ENCODE data around the gene ADD1.
A peak's percentile ranks its signal among the peaks of the same experiment; 100 is the strongest.
"Not testable (repeated sequence)": the region's sequence is repeated elsewhere in the genome, so short reads cannot be mapped to it uniquely, and the experiment has no call there.

The ADD1 gene

DNA sequence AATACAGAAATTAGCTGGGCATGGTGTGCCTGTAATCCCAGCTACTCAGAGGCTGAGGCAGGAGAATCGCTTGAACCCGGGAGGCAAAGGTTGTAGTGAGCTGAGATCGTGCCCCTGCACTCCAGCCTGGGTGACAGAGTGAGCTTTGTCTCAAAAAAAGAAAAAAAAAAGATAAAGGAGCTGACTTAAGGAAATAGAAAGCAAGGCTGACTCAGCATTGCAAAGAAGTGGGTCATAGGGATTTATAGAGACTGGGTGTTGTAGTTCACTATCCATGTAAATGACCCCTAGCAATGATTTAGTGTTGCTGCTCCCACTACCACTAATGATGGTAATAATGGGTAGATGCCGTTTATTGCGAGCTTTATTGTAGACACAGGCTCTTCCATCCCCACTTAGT, 47.6 kb downstream of the ADD1 start:
- DNase-seq, result no peak

DNA sequence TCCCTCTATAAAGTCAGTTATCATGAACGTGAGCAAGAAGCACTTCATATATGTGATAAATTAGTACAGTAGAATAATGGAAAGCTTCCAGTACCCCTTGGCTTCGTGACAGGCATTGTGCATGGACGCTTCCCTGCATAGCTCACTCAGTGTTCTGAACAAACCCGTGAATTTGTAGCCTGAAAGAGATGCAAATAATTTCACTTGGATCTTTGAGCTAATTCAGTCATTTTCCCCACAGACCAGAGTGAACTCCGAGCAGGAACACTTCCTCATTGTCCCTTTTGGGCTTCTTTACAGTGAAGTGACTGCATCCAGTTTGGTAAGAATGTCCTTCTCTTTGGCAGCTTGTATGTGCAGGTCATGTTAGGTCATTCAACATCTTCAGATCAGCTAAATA, 50.1 kb downstream of the ADD1 start:
- DNase-seq, result no peak

DNA sequence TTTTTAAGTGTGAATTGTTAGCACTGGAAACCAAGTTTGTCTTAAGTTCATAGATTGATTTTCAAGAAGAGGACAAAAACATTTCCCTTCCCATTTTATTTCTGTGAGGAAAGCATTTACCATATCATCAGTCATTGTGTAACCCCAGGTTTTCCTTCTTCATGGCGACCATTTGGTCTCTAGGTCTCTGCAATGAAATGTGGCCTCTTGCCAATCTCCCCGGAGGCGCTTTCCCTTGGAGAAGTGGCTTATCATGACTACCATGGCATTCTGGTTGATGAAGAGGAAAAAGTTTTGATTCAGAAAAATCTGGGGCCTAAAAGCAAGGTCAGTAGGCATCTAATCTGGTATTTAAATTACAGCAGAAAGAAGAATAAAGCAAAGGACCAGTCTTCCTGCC, 54.4 kb downstream of the ADD1 start:
- no peak for DNase-seq

DNA sequence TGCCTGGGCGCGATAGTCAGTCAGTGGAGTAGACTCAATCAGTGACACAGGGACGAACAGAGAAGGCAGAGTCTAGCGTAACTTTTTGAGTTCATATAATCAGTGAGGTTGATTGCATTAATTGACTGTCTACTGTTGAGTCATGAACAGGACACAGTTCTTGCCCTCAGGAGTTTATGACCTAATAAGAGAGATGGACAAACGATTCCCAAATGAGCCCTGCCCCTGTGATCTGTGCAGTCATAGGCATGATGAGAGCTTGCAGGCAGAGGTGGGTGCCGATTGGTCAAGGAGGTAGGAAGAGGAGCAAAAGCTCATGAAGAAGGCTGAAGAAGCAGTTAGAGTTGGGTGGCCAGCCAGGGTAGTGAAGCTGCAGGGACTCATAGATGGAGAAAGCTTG, 57.1 kb downstream of the ADD1 start:
- no peak for DNase-seq

DNA sequence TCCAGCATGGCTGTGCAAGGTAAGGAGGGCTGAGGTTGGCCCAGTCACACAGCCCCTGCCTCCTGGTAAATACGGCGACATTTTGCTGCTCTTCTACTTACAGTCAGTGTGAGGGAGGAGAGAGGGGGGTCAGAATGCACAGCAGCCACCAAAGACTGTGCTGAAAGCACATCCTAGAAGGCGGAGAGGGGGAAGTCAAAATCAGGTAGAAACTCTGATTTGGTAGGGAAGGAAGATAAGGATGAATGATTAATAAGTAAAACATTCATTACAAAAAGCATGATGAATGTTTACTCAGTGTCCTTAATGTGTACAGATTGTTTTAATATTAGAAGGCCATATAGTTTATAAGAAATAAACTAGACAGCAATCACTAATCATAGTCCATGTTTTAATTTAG, 57.5 kb downstream of the ADD1 start:
- DNase-seq, result no peak

DNA sequence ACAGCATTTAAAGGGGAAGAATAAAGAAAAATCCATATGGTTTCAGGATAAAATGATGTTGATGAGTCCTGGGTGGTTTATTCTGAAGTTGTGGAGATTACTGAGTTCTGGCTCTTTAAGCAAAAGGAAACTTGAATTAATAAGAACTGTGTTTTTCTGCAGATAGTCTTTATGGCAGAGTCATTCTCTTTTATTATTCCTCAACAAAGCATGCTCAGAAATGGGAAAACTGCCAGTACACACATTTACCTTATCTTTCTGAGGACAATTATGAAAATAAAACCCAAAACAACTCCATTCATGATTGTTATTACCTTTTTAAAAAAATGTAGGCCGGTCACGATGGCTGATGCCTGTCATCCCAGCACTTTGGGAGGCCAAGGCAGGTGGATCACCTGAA, 58.5 kb downstream of the ADD1 start:
- no peak for DNase-seq

DNA sequence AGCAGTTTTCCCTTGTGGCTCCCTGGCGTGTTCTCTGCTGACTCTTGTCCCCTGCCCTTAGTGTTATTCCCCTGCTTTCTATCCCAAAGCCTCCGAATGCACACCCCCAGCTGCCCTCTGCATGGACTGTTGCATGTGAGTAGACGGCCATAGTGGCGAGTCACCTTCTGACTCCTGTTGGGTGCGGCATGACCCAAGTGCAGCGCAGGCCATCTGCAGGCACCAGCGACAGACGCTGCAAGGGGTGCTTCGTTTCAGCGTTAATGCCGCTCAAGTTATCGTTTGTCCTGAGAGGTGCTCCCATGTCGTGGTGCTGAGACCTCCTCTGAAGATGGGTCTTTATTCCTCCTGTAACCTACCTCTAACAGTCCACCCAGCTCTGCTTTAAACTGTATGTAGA, 61.9 kb downstream of the ADD1 start:
- no peak for DNase-seq

DNA sequence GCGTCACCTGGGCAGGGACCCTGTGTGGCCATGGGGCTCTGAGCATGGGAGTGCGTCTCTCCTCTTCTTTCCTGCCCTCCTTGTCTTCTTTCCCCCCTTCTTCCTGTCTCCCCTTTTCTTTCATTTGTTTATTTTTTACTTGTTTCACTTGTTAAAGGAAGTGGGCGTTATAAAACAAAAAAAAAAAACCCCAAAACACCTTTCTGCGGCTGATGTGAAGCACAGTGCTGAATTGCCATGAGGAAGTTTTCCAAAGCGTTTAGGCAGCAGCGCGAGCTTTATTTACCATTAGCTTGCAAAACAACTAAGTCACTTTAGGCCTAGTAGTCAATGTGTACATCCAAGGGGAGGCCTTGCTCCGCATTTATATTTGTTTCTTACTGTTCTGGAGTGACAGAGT, 62.6 kb downstream of the ADD1 start:
- no peak for DNase-seq

DNA sequence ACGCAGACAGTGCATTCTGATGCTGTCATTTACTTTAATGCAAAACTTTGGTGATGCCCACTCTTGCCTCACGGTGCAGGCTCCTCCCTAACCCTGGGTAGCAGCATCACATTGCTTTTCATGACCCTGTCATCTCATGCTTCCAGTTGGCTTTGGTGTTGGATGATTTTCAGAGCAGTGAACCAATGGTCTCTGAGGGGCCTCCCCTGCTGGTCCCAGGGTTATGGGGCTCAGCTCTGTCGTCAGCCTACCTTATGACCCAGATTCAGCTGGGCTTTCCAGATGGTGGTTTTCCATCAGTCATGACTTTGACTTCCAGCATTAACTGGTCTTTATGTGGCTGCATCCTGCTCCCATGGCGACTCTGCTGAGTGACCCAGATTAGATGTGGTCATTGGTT, 63.6 kb downstream of the ADD1 start:
- no peak for DNase-seq

DNA sequence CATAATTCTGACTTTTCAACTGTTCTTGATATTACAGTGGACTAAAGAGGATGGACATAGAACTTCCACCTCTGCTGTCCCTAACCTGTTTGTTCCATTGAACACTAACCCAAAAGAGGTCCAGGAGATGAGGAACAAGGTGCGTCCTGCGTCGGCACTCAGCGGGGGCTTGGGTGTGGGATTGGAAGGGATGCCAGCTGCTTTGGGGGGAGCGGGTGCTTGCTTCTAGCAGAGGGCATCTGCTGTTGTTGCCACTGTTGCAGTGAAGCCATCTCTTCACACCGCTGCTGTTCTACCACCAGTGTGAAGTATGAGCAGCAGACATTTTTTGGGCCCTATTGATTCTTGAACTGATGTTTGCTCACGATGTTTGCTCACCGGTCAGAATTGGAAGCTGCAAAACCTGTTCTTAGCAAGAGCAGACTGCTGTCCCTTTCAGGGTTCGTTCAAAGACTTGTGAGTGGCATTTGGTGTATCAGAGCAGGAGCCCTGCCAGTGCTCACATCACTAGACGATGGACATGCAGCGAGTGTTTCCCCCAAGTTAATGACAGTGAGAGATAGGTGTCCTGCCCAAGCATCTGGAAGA, 64.2 kb downstream of the ADD1 start:
- no peak for DNase-seq

DNA sequence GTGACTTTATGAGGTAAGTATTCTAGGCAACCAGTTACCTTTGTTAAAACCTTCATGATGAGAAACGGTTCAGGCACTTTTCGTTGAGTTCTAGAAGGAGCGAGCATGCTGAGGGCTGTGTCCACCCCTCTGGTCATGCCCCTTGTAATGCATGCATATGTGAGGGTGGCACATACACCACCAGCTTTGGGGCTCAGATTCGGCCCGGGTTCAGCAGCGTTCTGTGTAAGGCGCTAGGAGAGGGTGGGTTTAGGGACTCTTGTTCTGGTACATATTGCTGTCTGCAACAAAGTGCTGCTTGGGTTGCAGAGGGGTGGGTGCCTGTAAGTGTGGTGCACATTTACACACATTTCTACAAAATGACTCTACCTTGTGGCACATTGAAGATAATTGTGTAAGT, 65.0 kb downstream of the ADD1 start:
- no peak for DNase-seq

DNA sequence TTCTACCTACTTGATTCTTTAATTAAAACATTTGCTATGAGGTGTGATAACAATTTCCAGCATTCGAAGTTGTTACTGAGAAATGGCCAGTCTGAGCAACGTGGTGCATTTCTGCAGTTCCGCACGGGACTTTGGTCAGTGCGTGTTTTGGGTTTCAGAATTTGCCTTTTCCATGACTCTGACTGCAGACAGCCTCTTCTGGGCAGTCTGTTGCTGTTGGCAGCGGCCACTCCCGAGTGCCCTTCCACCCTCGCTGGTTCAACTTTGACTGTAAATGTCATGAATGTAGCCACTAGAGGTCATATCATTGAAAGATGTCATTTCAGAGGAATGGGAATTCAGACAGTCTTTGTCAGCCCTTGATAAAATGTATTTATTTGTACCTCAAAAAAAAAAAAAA, 65.9 kb downstream of the ADD1 start:
- DNase-seq, result no peak

DNA sequence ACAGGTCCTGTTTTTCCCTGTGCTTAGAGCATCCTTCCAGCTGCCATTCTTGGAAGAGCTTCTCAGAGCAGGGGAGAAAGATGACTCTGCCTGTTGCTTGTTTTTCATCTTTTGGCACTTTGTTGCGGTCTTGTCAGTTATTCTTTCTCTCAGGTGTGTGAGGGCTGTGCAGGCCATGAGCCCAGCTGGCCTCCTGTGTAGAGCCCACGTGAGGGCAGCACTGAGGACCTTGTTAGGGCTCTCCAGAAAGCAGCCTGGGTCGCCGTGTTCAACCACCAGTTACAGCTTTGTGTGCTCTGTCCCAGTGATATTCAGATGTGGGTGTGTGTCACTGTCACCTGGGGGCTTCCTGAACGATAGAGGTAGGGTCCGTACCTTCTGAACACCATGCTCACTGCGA, 66.8 kb downstream of the ADD1 start:
- no peak for DNase-seq

DNA sequence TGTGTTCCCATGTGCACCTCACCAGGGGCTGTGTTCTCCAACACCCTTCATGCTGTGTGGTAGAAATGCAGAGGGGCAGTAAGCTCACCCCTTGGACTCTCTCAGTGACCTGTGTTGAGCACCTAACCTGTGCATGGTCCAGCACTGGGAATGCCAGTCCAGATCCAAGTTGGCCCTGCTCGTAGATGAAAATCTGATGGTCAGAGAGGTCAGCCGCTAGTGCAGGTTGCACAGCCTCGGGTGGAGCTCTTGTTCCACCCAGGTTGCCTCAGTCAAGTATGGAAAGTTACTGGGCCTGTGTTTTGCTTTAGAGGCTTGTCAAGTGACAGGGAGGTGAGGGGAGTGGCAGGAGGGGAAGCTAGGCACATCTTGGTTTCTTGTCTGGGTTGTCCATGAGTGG, 68.2 kb downstream of the ADD1 start:
- no peak for DNase-seq

DNA sequence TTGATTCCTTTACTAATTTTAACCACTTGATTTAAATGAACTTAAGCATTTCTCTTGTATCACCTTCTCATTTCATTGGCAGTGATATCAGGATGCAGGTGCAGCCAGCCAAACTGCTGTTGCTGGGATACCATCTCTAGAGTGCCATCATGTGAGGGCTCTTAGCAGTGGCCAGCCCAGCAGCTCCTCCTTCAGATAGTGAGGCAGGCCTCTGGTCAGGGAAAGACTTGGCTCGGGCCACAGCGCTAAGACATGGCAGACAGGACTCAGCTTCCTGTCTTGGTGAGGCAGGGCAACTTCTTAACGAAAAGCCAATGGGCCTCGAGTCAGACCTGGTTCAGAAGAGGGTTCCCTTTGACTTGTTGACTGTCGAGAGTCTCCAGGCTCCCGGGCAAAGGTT, 69.5 kb downstream of the ADD1 start:
- DNase-seq, result no peak

DNA sequence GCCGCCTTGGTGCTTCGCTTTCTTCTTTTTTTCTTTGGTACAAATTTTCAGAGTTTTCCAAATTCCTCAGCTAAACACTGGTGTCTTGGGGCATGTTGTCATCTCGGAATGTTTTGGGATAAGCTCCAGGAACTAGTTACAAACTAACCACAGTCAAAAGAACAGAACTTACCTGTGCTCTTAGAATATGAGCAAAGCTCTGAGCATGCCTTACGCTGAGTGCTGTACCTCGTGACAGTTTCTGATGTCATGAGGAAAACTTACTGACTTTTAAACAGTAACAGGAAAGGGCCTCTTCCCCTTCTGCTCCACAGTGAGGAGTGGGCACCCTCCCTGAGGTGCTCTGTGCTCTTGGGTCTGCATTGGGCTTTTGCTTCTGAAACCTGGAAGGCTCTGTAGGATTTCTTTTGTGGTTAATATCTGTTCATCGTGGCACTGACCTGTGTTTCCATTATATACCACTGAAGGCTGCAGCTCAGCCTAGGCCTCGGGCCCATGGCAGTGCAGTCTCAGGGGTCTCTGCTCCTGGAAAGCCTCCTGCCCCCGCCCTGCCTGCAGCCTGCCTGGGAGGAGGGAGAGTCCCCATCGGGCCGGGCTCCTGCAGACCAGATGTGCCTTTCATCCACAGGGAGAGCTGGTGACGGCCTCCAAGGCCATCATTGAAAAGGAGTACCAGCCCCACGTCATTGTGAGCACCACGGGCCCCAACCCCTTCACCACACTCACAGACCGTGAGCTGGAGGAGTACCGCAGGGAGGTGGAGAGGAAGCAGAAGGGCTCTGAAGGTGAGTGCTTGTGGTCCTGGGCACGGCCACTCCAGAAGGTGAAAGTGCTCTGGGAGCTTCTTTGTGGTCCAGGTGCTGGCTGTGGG, 70.8 kb downstream of the ADD1 start:
- DNase-seq, result no peak

DNA sequence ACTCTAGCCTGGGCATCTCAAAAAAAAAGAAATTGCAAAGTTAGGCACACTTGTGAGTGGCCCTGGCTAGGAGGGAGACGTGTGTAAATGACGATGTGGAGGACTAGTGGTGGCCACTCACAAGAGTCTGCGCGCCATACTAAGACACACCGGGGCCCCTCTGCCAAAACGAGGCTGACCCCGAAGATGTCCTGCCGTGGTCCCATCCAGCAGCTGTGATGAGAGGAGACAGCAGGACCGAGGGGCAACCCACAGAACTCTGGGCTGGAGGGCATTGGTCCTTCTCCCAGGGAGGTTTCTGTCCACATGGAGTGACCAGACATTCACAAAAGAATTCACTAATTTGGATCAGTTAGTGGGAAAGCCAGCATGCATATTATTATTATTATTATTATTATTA, 72.1 kb downstream of the ADD1 start:
- no peak for DNase-seq

DNA sequence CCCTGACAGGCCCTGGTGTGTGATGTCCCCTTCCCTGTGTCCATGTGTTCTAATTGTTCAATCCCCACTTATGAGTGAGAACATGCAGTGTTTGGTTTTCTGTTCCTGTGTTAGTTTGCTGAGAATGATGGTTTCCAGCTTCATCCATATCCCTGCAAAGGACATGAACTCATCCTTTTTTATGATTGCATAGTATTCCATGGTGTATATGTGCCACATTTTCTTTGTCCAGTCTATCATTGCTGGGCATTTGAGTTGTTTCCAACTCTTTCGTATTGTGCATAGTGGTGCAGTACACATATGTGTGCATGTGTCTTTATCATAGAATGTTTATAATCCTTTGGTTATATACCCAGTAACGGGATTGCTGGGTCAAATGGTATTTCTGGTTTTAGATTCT, 73.1 kb downstream of the ADD1 start:
- not testable (repeated sequence) for DNase-seq

DNA sequence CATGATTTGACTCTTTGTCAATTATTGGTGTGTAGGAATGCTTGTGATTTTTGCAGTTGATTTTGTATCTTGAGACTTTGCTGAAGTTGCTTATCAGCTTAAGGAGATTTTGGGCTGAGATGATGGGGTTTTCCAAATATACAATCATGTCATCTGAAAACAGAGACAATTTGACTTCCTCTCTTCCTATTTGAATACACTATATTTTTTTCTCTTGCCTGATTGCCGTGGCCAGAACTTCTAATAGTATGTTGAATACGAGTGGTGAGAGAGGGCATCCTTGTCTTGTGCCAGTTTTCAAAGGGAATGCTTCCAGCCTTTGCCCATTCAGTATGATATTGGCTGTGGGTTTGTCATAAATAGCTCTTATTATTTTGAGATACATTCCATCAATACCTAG, 74.7 kb downstream of the ADD1 start:
- not testable (repeated sequence) for DNase-seq

DNA sequence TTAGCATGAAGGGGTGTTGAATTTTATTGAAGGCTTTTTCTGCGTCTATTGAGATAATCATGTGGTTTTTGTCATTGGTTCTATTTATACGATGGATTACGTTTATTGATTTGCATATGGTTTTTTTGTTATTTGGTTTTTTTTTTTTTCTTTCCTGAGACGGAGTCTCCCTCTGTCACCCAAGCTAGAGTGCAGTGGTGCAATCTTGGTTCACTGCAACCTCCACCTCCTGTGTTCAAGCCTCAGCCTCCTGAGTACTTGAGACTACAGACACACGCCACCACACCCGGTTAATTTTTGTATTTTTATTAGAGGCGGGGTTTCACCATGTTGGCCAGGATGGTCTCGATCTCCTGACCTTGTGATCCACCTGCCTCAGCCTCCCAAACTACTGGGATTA, 75.1 kb downstream of the ADD1 start:
- not testable (repeated sequence) for DNase-seq

DNA sequence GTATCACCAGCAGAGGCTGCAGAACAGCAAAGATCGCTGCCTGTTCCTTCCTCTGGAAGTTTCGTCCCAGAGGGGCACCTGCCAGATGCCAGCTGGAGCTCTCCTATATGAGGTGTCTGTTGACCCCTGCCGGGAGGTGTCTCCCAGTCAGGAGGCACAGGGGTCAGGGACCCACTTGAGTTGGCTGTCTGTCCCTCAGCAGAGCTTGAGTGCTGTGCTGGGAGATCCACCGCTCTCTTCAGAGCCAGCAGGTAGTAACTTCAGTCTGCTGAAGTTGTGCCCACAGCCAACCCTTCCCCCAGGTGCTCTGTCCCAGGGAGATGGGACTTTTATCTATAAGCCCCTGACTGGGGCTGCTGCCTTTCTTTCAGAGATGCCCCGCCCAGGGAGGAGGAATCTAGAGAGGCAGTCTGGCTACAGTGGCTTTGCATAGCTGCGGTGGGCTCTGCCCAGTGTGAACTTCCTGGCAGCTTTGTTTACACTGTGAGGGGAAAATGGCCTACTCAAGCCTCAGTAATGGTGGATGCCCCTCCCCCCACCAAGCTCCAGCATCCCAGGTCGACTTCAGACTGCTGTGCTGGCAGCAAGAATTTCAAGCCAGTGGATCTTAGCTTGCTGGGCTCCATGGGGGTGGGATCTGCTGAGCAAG, 78.9 kb downstream of the ADD1 start:
- DNase-seq, result peak; percentile 53

DNA sequence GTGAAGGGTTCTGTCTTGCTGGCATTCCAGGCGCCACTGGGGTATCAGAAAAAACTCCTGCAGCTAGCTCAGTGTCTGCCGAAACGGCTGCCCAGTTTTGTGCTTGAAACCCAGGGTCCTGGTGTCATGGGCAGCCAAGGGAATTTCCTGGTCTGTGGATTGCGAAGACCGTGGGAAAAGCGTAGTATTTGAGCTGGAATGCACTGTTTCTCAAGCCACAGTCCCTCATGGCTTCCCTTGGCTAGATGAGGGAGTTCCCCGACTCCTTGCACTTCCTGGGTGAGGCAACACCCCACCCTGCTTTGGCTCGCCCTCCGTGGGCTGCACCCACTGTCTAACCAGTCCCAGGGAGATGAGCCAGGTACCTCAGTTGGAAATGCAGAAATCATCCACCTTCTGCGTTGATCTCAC, 79.5 kb downstream of the ADD1 start:
- DNase-seq, result no peak

DNA sequence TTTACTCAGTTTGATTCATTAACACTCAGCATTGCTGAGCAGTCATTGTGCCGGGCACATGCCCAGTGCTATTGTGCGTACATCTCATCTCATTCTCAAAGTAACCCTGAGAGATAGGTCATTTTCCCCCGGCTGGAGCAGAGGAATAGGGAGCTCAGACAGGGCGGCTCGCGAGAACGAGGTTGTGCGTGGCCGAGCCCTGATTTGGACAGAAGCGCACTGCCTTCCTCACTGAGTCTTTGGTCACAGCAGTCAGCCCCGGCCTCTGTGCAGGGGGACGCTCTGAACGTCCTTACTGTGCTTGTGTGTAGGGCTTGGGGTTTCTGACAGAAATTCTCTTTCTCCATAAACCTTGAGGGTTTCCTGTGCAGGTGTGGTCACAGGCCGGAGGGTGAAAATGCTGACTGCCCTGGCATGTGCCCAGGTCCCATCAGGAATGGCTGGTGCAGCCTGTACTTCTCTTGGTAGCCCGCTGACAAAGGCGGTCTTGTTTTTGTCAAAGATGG, 80.1 kb downstream of the ADD1 start:
- no peak for DNase-seq

DNA sequence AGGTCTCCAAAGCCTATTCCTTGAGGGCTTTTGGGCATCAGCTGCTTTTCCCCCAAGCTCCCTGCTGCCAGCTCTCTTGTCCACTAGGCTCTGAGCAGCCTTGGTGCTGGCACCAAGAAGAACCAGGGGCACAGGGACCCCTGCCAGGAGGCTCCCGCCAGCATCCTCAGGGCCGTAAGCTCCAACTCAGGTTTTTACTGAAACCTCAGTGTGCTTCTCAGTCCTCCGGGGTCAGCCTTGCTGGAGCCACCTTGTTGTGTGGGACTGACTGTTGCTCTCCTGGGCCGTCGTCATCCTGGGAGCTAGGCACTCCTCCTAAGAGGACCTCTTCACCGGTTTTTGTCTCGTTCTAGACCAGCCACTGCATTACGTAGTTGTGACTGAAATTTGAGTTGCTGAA, 80.6 kb downstream of the ADD1 start:
- no peak for DNase-seq
